ENCODE measurements around the gene COQ10A.
A peak's percentile ranks its signal among the peaks of the same experiment; 100 is the strongest.

COQ10A gene

DNA sequence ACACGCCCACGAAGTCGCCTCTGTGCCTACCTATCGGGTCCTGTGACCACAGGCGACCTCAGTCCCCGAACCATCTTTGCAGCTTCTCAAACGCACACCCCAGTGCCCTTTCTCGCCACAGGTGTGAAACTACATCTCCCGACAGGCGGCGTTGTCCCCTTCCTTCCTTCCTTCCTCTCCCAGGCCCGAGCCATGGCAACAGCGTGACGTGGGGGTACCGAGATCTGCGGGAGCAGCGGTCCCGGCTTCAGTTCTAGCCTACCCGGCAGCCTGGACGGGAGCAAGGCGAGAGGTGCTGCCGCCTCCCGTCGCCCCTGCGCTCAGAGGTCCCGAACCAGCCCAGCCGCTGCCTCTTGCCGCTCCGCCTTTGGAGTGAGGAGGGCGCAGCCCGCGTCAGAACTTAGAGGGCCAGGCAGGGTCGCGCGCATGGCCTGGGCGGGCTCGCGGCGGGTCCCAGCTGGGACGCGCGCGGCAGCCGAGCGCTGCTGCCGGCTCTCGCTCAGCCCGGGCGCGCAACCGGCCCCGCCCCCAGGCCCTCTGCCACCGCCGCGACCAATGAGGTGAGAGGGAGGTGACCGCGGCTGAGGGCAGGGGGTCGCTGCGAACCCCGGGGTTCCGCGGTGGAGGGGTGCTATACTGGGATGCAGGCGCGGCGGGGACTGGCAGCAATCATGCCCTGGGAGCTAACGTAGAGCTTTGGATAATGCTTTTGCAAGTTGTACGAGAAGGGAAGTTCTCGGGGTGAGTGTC, at the start of gene COQ10A:
Gene COQ10A (plus strand): TSS at position 250 of the 750 bp plus-strand sequence. CDS start 177 bp downstream, at position 427.
- peak; percentile 79 for DNase-seq

DNA sequence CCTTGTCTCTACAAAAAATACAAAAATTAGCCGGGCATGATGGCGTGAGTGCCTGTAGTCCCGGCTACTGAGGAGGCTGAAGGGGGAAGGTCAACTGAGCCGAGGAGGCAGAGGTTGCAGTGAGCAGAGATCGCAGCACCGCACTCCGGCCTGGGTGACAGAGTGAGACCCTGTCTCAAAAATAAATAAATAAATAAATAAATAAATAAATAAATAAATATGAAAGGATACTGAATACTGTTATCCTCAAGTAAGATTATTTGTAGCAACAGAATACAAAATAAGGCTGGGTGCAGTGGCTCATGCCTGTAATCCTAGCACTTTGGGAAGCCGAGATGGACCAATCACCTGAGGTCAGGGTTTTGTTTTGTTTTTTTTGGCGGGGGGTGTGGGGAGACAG, 46.9 kb upstream of the COQ10A start:
- no peak for DNase-seq

GRCh38 chr12:56220611-56221231, 46.0 kb upstream of the COQ10A start:
- DNase-seq: peak; percentile 7

DNA sequence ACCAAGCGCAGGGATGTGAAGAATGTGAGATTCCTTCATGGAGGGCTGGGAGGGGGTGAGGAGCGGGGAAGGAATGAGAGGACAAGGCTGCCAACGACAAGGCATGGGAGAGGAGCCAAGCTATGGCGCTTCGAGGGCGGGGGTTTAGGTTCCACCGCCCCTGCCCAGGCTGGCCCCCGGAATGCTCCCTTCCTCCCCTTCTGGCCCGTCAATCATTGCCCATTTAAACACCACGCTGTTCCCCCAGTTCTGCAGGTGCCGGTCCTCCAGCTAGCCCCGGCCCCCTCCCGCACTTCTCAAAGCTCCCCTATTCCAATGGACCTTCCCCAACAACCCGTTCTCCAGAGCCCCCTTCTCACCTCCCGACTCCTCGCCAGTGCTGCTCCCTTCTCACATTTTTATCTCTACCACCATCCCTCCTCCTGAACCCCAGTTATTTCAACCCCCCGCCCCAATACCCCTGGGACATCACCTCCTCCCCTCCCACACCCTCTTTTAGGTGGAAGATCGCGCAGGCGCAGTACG, 45.4 kb upstream of the COQ10A start:
- no peak for DNase-seq

DNA sequence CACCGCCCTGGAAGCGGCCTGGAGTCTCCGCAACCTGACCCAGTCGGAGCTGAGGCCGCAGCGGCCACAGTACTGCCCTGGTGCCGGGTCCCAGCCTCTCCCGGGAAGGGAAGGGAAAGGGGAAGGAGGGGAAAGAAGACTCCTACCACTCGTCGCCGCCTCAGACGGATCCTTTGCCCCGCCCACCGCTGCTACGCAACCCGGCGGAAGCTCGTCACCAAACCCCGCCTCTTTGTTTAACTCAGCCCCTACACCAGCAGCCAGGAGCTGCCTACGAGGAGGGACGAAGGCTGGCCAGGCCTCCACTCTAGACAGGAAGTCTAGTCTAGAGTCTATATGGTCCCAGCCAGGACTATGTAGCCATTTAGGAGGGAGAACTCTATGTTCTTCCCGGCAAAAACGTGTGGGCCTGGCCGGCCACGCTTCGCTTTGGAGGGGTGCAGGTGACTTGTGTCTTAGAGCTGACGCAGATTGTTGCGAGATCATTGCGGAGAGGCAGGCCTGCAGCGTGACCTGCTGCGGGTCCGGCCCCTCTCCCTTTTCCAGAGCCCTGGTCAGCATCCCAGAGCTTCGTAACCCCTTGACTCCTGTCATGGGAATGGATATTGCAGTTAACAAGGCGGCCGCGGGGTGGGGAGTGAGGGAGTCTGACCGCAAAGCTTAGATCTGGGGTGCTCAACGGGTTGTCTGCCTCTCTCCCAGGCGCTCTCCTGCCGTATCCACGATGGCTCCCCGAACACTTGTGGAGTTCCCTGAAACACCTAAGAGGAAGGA, 44.8 kb upstream of the COQ10A start, which contains the start of gene RNF41:
Gene RNF41 (minus strand): TSS at position 166 of the 774 bp plus-strand sequence. CDS start 7,875 bp downstream, outside the sequence.
- peak; percentile 90 for DNase-seq

DNA sequence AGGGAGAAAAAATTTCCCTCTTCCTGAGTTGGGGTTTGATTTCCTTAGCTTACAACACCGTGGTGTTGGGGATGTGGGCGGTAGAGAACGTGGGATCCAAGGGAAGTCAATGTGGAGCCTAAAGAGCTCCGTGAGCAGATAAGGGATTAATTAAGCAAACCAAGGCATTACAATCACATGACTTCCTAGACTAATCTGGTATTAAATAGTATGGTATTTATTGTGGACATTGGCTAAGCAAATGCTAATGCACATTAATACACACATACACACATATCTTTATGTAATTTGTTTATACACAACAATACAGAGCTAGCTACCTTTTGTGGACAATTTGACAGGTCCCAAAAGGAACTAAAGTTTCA, 44.2 kb upstream of the COQ10A start:
- DNase-seq: no peak

DNA sequence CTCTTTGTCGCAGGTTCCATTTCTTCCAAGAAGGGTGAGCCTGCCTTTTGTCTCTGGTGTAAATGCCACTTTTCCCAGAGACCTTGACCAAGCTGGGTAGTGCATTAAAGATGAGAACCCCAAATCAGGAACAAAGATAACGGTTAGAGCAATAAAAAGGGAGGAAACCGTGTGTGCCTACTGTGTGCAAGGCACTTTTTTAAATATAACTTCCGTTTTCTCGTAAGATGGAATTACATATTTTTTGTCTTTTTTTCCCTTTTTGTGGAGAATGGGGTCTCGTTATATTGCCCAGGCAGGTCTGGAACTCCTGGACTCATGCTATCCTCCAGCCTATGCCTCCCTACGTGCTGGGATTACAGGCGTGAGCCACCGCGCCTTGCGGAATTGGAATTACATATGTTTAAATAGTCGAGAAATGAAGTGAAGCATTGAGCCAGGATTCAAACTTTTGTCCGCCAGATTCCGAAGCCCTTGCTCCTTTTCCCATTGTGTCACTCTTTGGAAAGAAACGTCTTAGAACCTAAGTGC, 43.1 kb upstream of the COQ10A start:
- no peak for DNase-seq

DNA sequence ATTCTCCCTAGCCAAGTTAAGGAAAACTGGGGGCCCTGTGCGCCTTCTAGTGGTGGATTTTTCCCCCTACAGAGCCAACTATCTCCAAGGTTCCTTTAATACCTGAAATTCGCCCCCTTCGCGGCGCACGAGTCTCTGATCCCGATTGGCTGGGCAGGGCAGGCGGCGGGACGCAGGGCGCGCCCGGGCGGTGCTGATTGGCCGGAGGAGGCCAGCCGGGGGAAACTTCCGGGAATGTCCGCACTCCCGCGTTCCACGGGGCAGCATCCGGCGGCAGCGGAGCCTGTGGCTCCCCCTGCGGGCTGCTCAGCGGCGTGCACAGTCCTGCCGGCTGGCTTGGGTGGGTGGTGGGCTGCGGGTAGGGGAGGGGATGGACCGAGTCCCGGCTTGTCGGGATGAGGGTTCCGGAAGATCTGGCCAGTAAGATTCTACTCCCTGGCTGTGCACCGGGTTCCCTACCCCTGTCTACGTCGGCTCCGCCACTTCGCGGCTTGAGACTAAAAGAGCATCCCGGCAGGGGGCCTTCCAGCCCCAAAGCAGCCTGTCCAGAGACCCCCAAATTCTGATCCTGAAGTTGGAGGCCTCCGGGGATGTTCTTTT, 42.5 kb upstream of the COQ10A start, which contains the start of gene NABP2:
Gene NABP2 (plus strand): TSS at position 241 of the 600 bp plus-strand sequence. CDS start 515 bp downstream, outside the sequence.
- DNase-seq: peak; percentile 96

- no peak for DNase-seq
These were observed 41.8 kb upstream of the COQ10A start for GRCh38 chr12:56224954-56225353.

- DNase-seq: no peak
These were observed 37.7 kb upstream of the COQ10A start for GRCh38 chr12:56229082-56229481.

GRCh38 chr12:56229916-56230431, 36.8 kb upstream of the COQ10A start, which contains the start of gene SLC39A5:
Gene SLC39A5, plus strand, starts transcription at chr12:56230051. Its CDS starts 1,224 bp downstream, at chr12:56231275.
- no peak for DNase-seq

- DNase-seq: no peak
These were observed 36.1 kb upstream of the COQ10A start for GRCh38 chr12:56230432-56231183.

DNA sequence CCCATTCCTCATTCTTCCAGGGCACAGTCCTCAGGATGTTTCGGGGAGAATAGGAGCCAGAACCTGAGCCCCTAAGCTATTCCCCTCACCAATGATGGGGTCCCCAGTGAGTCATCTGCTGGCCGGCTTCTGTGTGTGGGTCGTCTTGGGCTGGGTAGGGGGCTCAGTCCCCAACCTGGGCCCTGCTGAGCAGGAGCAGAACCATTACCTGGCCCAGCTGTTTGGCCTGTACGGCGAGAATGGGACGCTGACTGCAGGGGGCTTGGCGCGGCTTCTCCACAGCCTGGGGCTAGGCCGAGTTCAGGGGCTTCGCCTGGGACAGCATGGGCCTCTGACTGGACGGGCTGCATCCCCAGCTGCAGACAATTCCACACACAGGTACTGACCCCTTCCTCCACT, 35.6 kb upstream of the COQ10A start:
- DNase-seq: no peak

DNA sequence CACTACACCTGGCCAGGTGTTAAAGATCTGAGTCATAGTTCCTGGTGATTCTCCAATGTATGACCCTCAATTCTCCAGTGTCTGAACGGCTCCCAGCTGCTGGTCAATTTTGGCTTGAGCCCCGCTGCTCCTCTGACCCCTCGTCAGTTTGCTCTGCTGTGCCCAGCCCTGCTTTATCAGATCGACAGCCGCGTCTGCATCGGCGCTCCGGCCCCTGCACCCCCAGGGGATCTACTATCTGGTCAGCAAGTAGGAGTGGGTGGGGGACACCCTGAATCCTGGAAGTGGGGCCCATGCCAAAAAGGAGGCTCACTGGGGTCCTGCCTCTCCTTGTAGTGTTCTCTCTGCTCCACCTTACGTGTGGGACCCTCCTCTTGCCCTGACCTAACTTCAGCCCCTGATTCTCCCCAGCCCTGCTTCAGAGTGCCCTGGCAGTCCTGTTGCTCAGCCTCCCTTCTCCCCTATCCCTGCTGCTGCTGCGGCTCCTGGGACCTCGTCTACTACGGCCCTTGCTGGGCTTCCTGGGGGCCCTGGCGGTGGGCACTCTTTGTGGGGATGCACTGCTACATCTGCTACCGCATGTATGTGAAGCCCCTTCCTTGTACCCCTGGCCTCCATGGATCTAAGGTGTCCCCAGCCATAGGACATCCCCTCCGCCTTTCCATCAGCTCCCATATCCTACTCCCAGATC, 31.9 kb upstream of the COQ10A start:
- no peak for DNase-seq

DNA sequence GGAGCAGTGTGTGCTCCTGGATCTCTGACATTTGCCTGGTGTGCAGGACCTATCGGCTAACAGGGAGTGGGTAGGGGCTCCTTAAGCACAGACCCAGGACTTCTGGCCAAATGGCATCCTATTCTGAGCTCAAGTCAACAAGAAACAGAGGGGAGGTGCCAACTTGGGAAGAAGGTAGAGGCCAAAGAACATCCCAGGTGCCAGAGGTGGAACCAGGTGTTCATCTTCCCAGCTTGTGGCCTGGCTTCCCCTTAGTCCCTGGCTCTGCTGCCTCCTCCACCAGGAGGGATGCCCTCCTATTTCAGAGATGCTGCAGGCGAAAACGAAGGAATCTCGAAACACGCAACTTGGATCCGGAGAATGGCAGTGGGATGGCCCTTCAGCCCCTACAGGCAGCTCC, 30.7 kb upstream of the COQ10A start:
- DNase-seq: no peak

DNA sequence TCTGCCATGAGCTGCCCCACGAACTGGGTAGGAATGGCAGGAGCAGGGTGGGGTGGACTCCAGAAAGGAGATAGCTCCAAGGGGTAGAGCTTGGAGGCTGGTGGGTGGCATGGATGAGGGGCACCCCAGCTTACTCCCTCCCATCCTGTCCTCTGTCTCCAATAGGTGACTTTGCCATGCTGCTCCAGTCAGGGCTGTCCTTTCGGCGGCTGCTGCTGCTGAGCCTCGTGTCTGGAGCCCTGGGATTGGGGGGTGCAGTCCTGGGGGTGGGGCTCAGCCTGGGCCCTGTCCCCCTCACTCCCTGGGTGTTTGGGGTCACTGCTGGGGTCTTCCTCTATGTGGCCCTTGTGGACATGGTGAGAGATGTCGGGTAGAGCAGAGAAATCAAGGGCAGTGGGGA, 29.8 kb upstream of the COQ10A start:
- DNase-seq: no peak

GRCh38 chr12:56237552-56237951, 29.2 kb upstream of the COQ10A start:
- no peak for DNase-seq

DNA sequence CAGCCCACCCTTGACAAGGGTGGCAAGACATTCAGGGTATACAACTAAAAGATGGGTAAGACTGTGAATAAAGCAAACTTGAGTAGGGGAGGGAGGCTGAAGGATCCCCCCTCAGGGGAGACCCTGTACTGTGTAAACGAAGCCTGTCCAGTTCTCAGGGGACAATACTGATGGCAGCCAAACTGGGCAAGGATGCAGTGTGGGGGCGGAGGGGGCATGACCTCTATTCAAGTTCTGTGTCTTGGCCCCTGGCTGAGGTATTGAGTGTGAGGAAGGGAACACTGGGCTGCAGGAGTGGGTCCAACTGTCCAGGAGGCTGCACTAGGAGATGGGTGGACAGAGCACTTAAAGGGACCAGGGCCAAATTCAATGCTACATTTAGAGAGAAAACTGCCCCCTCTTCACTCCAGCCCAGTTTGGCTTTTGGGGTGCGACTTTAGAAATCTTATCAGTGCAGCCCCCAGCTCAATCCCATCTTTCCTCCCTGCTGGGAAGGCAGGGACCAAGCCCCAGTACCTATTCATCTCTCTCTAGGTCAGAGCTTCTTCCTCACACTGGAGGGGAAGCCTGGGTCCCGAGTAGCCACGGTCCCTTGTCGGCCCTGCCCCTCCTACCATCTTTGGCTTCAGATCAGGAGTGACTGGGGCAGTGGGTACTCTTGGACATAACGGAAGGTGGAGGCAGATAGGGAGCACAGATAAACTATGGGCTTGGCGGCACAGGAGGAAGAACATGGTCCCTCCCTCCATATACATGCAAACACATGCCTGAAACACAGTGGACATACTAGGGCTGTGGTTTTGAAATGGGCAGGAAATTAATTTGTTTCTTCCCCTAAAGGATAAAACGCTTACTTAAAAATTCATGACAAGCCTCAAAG, 25.1 kb upstream of the COQ10A start:
- DNase-seq: no peak

DNA sequence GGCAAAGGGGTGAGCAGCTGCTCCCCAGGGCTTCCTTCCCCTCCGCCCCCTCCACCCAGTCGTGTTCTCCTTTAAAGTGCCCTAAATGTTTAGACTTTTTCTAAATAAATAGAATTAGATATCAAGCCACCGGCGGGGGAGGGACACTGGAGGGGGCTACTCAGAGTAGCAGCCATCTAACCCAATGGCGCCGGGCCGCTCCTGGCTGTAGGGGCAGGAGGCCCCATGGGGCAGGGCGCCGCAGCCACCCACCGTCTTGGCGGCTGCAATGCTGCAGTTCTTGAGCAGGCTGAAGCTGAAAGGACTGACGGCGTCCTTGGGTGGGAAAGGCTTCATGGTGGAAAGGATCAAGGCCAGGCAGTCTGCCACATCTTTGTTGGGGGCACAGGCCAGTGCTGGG, 23.8 kb upstream of the COQ10A start:
- no peak for DNase-seq

DNA sequence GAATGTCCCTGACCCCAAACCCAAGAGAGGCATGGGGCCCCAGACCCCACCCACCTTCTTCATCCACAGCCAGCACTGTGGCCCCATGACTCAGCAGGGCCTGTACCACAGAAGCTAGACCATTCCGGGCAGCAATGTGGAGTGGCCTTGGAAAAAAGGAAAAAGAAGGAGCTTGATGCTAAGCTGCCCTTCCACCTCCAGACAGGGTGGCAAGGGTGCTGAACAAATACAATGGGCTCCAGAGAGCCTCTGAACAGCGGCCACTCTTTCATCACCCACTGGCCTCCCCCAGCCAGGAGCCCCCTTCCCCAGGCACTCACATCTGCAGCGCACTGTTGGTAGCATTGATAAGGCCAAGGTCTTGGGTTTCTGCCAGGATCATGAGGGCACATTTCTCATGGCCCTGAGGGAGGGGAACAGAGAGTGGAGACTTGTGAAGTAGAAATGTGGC, 23.0 kb upstream of the COQ10A start:
- DNase-seq: no peak
